NK-92 treated with Interleukin-12 subunit alpha and Interleukin-12 subunit beta, amount 100 ng/mL, for 24 hours (cell line): ENCODE results near the gene GTF2F2.

Experiments
- DNase-seq: peaks from one replicate; lab custom pipeline; 2025; lab: John Stamatoyannopoulos, UW

GTF2F2 gene

DNA sequence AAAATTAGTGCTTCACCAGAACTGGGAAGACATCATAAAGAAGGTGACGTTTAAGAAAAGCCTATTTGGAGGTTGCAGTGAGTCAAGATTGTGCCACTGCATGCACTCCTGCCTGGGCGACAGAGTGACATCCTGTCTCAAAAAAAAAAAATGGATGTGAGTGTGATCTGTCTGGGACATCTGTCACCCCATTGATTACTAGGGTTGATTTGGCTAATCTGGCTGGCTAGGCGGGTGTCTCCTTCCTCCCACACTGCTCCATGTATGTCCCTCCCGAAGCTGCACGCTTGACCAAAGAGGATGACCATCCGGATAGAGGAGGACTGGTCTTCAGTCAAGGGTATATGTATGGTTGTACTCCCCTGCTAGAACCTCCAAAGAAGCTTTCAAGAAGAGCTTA, 2.6 kb downstream of the GTF2F2 start:
- DNase-seq = no peak

DNA sequence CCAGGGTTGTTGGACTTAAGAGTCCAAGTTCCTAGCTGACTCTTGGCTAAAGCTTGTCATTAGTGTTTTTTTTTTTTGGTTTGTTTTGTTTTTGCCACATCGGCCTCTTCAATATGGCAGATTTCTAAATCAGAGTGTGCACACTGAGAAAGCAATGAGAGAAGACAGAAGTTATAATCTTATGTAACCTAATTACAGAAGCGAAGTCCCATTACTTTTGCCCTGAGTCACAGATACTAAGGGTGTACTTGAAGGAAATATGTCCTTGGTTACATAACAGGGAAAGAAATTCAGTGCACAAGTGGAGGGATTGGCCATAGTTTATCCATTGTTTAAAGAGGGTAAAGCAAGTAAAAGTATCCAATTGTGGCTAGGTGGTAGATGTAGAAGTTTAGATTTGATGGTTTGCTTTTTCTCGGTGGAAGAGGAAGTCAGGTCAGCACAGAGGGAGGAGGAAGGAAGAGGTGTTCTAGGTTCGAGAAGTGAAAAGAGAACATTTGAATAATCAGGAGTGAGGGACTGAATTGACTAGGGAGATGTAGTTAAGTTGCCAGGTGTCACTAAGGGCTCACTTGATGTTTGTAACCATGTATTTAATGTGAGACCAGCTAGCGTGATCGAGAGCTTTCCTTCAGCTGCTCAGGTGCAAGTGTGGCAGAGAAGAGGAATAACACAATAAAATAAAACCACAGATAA, 12.2 kb downstream of the GTF2F2 start:
- DNase-seq = no peak

DNA sequence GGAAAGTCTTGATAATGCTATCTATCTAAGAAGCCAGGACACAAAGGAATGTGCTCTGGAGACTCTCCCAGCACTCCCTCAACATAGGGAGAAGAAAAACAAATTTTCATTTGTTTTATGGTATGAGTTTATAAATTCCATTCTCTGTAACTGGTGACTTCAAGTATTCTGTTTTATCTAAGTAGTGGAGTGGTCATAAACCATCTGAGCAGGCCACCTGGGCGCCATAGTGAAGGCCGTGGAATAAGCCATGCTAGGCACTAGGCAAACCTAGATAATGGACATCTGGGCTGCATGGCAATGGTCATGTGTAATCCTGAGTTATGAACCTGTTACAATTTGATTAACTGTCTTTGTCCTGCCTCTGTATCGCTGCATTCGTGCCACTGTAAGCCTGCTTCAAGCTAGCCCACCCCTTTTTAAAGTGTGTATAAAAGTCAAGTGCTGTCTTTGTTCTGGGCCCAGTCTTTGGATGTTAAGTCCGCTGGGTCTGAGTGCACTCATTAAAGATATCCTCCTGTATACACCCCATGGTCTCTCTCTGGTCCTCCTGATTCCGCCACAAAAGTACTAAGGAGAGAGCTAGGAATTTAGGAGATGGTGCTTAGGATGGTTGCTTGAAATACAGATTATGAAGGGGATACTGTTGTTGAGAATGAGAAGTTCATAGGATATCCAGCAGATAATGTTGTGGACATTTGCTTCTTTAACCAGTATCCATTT, 13.2 kb downstream of the GTF2F2 start:
- no peak for DNase-seq

DNA sequence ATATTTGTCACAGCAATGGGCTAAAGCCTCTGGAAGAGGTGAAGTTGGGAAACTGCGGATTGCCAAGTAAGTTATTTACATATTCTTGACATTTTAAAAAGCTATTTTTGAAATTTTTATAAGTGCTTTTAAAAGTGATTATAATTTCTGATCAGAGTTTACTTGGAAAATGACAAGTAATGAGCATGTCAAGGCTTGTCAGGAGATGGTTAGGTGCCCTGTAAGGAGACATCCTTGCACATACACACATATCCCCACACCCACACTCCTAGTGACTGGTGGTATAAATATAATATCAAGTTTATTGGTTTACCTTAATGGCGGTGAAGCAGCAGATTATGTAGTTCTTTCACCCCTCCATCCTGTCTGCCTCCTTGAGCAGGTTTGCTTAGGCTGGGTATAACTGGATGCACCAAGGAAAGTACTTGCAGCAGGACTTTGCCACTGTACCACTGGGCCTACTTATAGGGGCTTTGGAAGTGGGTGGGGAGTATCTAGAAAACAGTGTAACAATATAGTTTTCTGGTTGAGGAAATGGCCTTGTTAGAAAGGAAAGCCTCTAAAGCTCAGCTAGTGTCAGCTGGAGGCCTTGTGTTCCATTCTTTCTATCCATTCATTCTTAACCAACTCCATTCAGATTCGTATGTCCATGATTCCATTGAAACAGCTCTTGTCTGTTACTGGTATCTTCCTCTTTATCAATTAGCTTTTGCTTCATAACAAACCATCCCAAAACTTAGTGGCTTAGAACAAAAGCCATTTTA, 16.6 kb downstream of the GTF2F2 start:
- DNase-seq = no peak

DNA sequence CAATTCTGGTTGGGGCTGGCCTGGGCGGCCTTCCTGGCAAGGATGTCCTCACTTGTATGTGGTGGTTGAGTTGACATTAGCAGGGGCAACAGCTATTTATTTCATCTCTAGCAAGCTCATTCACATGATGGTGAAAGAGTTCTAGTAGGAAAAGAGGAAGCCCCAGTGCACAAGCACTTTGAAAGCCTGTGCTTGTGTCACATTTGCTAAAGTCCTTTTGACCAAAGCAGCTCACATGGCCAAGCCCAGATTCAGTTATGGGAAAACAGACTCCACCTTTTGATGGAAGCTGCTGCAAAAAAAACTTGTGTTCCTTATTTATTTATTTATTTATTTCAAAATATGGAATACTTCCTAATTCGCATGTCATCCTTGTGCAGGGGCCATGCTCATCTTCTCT, 17.2 kb downstream of the GTF2F2 start:
- DNase-seq = no peak

GRCh38 chr13:45138282-45138681, 18.0 kb downstream of the GTF2F2 start:
- no peak for DNase-seq

- DNase-seq = no peak
Observed at GRCh38 chr13:45141369-45141768, 21.1 kb downstream of the GTF2F2 start.

GRCh38 chr13:45142440-45143345, 22.4 kb downstream of the GTF2F2 start:
- no peak for DNase-seq

GRCh38 chr13:45143346-45143751, 23.0 kb downstream of the GTF2F2 start:
- DNase-seq = no peak

DNA sequence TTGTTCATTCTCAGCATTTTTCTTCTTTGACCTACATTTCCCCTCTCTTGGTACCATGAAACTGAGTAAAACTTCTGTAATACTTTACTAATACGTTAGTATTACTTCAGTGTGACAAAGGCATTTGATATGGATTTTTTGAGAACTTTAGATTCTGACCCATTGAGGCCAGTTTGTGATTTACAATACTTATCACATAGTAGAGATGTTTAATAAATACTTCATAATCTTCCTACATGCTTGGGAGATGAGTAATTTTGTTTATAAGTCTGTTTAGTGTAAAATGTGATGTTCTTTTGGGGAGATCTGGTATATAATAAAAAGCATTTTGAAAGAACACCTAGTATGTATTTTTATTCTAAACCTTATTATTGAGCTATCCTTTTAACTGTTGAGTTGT, 29.7 kb downstream of the GTF2F2 start:
- DNase-seq = no peak

DNA sequence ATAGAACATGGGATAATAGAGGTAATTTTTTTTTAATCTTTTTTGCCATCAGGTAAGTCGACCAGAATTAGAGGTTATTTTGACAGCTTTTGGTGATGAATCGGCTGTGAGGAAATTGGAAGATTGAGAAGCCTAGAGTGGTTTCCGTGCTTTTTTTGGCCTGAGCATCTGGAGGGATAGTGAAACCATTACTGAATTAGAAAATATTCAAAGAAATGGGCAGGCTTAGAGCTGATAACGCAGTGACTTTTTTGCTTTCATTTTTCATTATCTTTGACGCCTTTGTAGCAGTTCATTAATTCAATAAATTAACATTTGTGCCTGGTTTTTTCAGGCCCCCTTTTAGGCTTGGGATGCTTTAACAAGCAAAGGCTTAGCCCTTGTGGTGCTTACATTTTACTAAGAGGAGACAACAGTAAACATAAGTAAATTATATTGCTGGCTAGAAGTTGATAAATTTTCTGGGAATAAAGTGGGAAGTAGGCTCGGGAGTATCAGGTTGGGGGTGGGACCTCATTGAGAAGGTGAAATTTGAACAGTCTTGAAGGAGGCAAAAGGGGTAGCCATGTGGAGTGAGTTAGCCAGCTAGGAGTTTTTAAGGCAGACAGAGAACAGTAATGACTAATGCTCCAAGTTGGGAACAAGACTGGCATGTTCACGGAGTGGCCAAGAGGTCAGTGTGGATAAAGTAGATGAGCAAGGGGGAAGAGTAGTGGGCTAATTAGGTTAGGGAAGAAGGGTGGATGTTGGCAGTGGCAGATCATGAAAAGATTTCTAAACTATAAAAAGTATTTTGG, 36.5 kb downstream of the GTF2F2 start:
- no peak for DNase-seq

DNA sequence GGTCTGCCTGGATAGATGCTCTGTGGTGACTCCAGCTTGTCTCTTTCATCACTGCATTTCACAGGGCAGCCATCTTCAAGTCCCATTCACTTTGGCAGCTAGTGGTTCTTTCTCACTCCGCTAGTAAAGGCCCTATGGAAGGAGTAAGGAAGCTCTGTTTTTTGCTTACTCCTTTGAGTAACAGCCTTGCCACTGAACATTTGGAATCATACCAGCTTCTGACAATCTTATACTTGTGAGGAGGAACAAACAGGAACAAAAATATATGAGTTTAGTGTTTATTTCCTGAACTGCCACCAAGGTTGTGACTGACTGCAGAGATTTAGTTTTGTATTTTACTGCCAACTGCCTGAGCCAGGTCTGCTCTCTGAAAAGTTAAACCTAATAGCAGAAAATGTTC, 41.9 kb downstream of the GTF2F2 start:
- no peak for DNase-seq

- no peak for DNase-seq
Observed at GRCh38 chr13:45162821-45163220, 42.5 kb downstream of the GTF2F2 start.

GRCh38 chr13:45166858-45167257, 46.5 kb downstream of the GTF2F2 start:
- DNase-seq = no peak

- no peak for DNase-seq
Observed at GRCh38 chr13:45167611-45168554, 47.6 kb downstream of the GTF2F2 start.

GRCh38 chr13:45168555-45168930, 48.2 kb downstream of the GTF2F2 start:
- no peak for DNase-seq

- no peak for DNase-seq
Observed at GRCh38 chr13:45174478-45174877, 54.2 kb downstream of the GTF2F2 start.

- no peak for DNase-seq
Observed at GRCh38 chr13:45178349-45179162, 58.2 kb downstream of the GTF2F2 start.

GRCh38 chr13:45179428-45179827, 59.1 kb downstream of the GTF2F2 start:
- DNase-seq = no peak
